Vagina (tissue), 2 donors: Measurements from ENCODE around the gene GALM.

Experiments
- POLR2A ChIP-seq, 2 donors: fragments of 450-650 bp; IDR thresholded peaks; one replicate each; pipeline ENCODE4 v1.6.1; 2017; ENCODE audit warnings: antibody characterized with exemption in 2 of 2, mild to moderate bottlenecking in 2 of 2, moderate library complexity in 2 of 2
- TF ChIP-seq, protein P1 (sequence below), 3 experiments: fragments of 450-650 bp in 2 of 3; fragments of 200-600 bp in 1 of 3; sonication (generic) in 1 of 3; IDR thresholded peaks; one replicate each; pipeline ENCODE4 v1.5.1; 2017 to 2019; ENCODE audit warnings: antibody characterized with exemption in 3 of 3, mild to moderate bottlenecking in 2 of 3, moderate library complexity in 2 of 3

DNA sequence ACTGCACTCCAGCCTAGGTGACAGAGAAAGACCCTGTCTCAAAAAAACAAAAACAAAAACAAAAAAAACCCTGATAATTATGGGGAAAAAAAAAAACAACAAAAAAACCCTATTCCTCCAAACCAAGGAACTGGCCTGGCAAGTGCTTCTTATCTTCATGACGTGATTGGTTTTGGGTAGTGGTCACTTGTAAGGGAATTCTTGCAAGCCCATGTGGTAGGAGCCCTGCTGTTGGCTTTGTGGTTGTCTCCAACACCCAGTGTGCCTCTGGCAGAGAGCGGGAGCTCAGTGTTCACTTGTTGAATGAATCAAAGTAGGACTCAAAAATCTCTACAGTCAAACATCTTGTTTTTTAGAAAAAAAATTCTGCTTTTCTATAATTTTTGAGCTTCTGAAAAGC lies 6.0 kb downstream of the GALM start:
- TF ChIP-seq, protein P1, sequence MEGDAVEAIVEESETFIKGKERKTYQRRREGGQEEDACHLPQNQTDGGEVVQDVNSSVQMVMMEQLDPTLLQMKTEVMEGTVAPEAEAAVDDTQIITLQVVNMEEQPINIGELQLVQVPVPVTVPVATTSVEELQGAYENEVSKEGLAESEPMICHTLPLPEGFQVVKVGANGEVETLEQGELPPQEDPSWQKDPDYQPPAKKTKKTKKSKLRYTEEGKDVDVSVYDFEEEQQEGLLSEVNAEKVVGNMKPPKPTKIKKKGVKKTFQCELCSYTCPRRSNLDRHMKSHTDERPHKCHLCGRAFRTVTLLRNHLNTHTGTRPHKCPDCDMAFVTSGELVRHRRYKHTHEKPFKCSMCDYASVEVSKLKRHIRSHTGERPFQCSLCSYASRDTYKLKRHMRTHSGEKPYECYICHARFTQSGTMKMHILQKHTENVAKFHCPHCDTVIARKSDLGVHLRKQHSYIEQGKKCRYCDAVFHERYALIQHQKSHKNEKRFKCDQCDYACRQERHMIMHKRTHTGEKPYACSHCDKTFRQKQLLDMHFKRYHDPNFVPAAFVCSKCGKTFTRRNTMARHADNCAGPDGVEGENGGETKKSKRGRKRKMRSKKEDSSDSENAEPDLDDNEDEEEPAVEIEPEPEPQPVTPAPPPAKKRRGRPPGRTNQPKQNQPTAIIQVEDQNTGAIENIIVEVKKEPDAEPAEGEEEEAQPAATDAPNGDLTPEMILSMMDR (IDR thresholded peaks at IDR 0.05): no peak
- no peak for TF ChIP-seq POLR2A (IDR thresholded peaks at IDR 0.05)
